ENCODE results near the gene SASS6. TPM values are rescaled to one million over a fixed set of nuclear protein-coding genes. Genes with fewer than 3 reads are reported as not detected.

Gene SASS6
- total and polyA plus RNA-seq, 9 of the 15 experiments (the other 6 are each of a cell fraction or from before 2014, with no cell fraction given): 11.6 to 34.1 (median 18.0) TPM

DNA sequence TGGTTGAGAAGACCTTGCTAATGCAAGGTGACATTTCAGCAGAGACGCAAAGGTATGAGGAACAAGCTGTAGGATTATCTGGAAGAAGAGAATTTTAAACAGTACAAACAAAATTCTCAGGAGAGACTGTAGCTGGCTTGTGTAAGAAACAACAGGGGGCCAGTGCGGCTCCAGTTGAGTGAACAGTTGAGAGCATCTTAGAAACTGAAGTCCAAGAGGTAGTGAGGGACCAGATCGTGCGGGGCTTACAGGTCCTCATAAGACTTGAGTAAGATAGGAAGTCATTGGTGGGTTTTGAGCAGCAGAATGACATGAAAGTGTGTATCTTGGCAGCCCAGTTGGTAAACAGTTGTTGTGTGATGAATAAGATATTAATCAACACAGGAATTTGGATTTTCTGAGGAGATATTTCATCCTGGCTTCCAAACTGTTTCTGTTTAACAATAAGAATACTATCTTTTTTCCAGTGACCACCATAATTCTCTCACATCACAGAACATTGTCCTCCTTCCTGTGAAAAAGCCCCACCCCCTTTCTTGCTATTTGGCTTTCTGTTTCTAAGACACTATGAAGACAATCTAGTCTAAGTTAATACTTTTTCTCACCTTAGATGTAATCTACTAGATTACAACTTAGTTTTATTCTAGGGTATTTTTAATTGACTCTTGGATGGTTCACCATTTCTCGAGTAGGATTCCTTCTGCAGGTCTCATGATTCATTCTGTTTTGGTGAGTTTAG, 62.4 kb downstream of the SASS6 start:
- FAIRE-seq (no peak), DNase-seq (ENCODE audit: extremely low read depth in 1 of 4, low spot score in 3 of 4) (no peak), ATAC-seq (no peak)
- H3K27ac ChIP-seq (ENCODE audit: extremely low read depth, low read depth, low read length): no peak overlapping the region
- no peaks in the 10 kb centered on the region for H3K9me3 ChIP-seq (replicated peaks; ENCODE audit: control insufficient read depth, insufficient read depth, low read depth, low read length)
- TF ChIP-seq E2F3 (CRISPR knock-in tag; IDR thresholded peaks at IDR 0.05): no peak
- no peak overlapping the region for H3K4me2 ChIP-seq (ENCODE audit: insufficient read depth, low read length)
- H3K79me2 ChIP-seq (ENCODE audit: control insufficient read depth, insufficient read depth, low read length): peaks cover 5% of the 10 kb centered on the region; the same call in 1 of the 3 replicates
- BruUV-seq (replicated peaks): no TSS peak
- WGBS (ENCODE audit: insufficient coverage, low coverage, missing lambda C conversion rate): 93% methylated on average over 5 of the region's 5 CpGs
- CTCF ChIA-PET (ENCODE audit: low intra/inter-chr PET ratio): interaction anchor here (0.6 kb wide), 1 partner anchor 258 kb away, joined by 3 read pairs; no protein-coding TSS in a partner anchor
- H3K9ac ChIP-seq (ENCODE audit: insufficient read depth in 1 of 2, low read depth in 2 of 2, low read length in 2 of 2): no peak overlapping the region
- H4K20me1 ChIP-seq (replicated peaks; ENCODE audit: control insufficient read depth, insufficient read depth, low read length): no peaks in the 10 kb centered on the region
- no peak overlapping the region for H3K4me3 ChIP-seq
- POLR2A ChIA-PET: interaction anchor here (0.6 kb wide), 1 partner anchor 8 kb away, joined by 4 read pairs; no protein-coding TSS in a partner anchor
- no peaks in the 10 kb centered on the region for H3K27me3 ChIP-seq (ENCODE audit: control insufficient read depth in 2 of 2, insufficient read depth in 2 of 2, low read length in 2 of 2)
- no peak overlapping the region for H2AFZ ChIP-seq (ENCODE audit: low read depth, low read length)
- peaks cover 84% of the 10 kb centered on the region for H3K36me3 ChIP-seq (ENCODE audit: control insufficient read depth, insufficient read depth, low read length)
- H3K9me1 ChIP-seq (ENCODE audit: control insufficient read depth, insufficient read depth, low read length): no peaks in the 10 kb centered on the region
- intact Hi-C loops (cut with micrococcal nuclease): no loop called here
- H3K4me1 ChIP-seq (replicated peaks in 1 of 2; ENCODE audit: control insufficient read depth in 2 of 2, insufficient read depth in 2 of 2, low read length in 2 of 2): no peaks in the 10 kb centered on the region
- in situ Hi-C loops (cut with MboI): no loop called here

DNA sequence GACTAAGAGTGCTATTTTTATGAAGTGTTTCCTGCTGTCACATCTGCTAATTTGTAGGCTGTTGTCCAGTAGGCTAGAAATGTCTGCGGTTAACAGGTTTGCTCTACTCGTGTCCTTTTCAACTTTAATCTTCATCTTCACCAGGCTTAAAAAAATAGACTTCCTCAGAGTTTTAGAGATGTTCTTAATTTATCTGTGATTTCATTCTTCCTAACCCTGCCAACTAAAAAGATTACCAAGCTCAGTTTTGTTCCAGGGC, 66.8 kb downstream of the SASS6 start:
- 91% methylated on average over 2 of the region's 2 CpGs for WGBS (ENCODE audit: insufficient coverage, low coverage, missing lambda C conversion rate)
- peaks cover 17% of the 10 kb centered on the region for H3K79me2 ChIP-seq (ENCODE audit: control insufficient read depth, insufficient read depth, low read length)
- 0 out of 2 replicates have a peak, but pooled peaks cover 2% of the 10 kb centered on the region for H4K20me1 ChIP-seq (replicated peaks; ENCODE audit: control insufficient read depth, insufficient read depth, low read length)
- CTCF ChIA-PET (ENCODE audit: low intra/inter-chr PET ratio): no interaction called here
- peaks cover 87% of the 10 kb centered on the region for H3K36me3 ChIP-seq (ENCODE audit: control insufficient read depth, insufficient read depth, low read length)
- no peak overlapping the region for H3K4me2 ChIP-seq (ENCODE audit: insufficient read depth, low read length)
- POLR2A ChIA-PET: no interaction called here
- H3K27me3 ChIP-seq (ENCODE audit: control insufficient read depth in 2 of 2, insufficient read depth in 2 of 2, low read length in 2 of 2): no peaks in the 10 kb centered on the region
- H3K4me1 ChIP-seq (replicated peaks in 1 of 2; ENCODE audit: control insufficient read depth in 2 of 2, insufficient read depth in 2 of 2, low read length in 2 of 2): no peaks in the 10 kb centered on the region; a peak in 1 of 5 replicates
- no peak overlapping the region for H3K27ac ChIP-seq (ENCODE audit: extremely low read depth, low read depth, low read length)
- H2AFZ ChIP-seq (ENCODE audit: low read depth, low read length): no peak overlapping the region
- no peak for DNase-seq (ENCODE audit: extremely low read depth in 1 of 4, low spot score in 3 of 4)
- TF ChIP-seq STAT5B (CRISPR knock-in tag; IDR thresholded peaks at IDR 0.05): no peak
- TF ChIP-seq CHD2 (IDR thresholded peaks at IDR 0.05; ENCODE audit: low read depth, low read length): no peak
- TF ChIP-seq SMC3 (conservative IDR thresholded peaks at IDR 0.05; ENCODE audit: insufficient read depth, low read depth, low read length): no peak
- TF ChIP-seq SREBF1 (IDR thresholded peaks at IDR 0.05; ENCODE audit: borderline replicate concordance, low read depth, low read length): no peak
- TF ChIP-seq SMARCA4 (IDR thresholded peaks at IDR 0.05): no peak
- no peak for TF ChIP-seq PHB2 (IDR thresholded peaks at IDR 0.05; ENCODE audit: low read depth)
- in situ Hi-C loops (cut with MboI) (no loop called here), intact Hi-C loops (cut with micrococcal nuclease) (no loop called here)
- H3K9me3 ChIP-seq (replicated peaks; ENCODE audit: control insufficient read depth, insufficient read depth, low read depth, low read length): no peaks in the 10 kb centered on the region
- H3K9ac ChIP-seq (ENCODE audit: insufficient read depth in 1 of 2, low read depth in 2 of 2, low read length in 2 of 2): no peak overlapping the region
- FAIRE-seq: no peak
- ATAC-seq: no peak
- no peaks in the 10 kb centered on the region for H3K9me1 ChIP-seq (ENCODE audit: control insufficient read depth, insufficient read depth, low read length)
- no peak overlapping the region for H3K4me3 ChIP-seq
- no TSS peak for BruUV-seq (replicated peaks)

Data from K562 (cell line).